ENCODE measurements around the gene PTPRU.

PTPRU gene

DNA sequence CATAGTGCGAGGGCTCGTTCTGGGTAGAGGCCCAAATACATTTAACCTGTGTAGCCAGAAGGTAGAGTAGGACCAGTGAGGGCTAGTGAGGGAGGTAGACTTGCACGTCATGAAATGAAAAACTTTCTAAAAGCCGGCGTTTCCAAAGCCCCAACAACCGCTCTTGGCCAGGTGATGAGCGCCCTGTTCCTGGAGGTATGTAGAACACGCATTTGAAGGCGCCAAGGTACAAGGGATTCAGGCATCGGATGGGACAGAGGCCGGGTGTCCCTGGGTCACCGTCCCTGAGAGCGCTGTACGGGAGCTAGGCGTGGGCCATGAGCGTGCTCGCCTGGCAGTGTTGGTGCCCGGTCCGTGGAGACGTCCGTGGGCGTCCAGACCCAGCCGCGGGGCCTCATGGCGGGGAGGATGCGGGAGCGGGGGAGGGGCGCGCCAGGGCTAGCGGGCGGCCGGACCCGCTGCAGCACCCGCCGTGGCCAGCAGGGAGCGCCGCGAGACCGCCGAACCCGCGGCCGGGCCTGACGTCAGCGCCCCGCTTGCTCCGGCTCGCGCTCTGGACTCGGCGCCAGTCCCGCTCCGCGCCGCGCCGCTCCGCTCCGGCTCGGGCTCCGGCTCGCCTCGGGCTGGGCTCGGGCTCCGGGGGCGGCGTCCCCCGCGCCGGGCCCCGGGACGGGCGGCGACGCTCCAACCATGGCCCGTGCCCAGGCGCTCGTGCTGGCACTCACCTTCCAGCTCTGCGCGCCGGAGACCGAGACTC, at the start of gene PTPRU:
Gene PTPRU, plus strand, starts transcription at position 568 of the 757 bp plus-strand sequence. Its CDS starts 123 bp downstream, at position 691.
- TF ChIP-seq GATA2 (IDR thresholded peaks at IDR 0.05; ENCODE audit: low read depth, low read length) = no peak
- no peak for TF ChIP-seq GATA3 (IDR thresholded peaks at IDR 0.05; ENCODE audit: low read depth, low read length)

DNA sequence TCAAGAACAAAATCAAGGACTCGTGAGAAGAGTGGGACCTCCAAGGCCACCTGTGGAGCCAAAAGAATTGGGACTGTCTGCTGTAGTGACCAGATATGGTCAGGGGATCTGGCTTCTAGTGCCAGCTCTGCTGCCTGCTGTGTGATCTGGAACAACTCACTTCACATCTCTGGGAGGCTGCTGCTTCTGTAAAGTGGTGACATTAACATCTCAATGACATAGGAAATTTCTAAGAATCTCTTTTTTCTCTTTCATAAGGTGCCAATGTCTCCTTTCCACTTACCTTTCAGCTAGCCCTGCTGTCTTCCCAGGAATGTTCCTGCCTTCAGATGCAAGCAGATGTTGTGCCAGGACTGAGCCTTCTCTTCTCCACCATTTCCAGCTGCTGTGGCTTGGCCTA, 49.6 kb upstream of the PTPRU start:
- TF ChIP-seq GATA2 (IDR thresholded peaks at IDR 0.05; ENCODE audit: low read depth, low read length) (no peak), GATA3 (IDR thresholded peaks at IDR 0.05; ENCODE audit: low read depth, low read length) (no peak)

DNA sequence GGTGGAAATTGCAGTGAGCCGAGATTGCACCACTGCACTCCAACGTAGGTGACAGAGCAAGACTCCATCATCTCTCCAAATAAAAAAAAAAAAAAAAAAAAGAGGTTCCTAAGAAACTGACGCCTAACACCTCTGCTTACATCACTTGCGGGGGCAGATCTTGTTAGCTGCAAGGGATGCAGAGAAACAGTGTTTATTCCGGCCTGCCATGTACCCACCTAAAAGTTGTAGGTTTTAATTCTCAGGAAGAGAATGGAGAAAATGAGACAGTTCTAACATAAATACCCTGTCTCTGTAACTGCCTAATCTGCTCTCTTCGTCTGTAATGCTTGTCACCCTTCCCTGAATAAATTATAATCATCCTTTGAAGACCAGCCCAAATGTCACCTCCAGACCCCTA, 45.6 kb upstream of the PTPRU start:
- no peak for TF ChIP-seq GATA2 (IDR thresholded peaks at IDR 0.05; ENCODE audit: low read depth, low read length)
- TF ChIP-seq GATA3 (IDR thresholded peaks at IDR 0.05; ENCODE audit: low read depth, low read length) = no peak

DNA sequence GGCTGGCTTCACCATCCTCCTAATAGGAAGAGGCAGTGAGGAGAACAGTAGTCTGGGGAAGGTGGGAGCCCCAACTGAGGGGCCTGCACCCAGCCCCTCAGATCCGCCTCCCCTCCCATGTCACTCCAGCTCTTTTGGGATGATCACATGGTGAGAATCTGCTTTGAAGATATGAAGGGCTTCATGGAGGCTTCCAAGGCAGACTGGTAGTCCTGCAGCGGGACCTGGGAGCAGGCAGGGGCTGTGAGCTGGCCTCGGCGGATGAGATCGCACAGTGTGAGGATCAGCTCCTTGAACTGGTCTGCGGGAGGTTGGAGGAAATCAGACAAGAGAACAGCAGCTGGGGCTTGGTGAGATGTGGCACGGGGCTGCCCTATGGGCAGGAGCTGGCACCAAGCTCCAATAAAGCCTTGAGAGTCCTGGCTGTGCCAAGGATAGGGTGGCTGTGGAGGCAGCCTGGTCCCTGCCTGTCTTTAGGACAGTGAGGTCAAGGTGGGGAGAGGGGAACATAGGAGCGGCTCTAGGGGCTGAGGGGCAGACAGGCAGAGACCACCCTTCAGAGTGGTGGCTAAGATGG, 42.4 kb upstream of the PTPRU start:
- TF ChIP-seq GATA2 (IDR thresholded peaks at IDR 0.05; ENCODE audit: low read depth, low read length) (no peak), GATA3 (IDR thresholded peaks at IDR 0.05; ENCODE audit: low read depth, low read length) (no peak)

DNA sequence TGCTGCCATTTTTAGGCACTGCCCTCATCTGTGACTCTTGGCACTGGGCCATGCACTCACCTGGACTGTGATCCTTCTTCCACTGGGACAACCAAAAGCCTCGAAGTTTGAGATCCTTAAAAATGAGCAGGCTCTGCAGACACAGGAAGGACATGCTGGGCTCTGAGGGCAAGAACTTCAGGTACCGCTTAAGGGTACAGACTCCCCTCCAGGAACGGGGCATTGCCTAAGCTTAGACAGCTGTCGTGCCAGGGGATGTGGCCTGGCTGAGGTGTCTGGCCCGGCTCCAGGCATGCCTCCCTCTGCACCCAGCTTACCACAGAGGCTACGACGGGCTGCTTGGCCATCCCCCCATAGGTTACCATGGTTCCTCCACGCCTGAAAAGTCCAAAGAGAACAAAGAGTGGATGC, 40.4 kb upstream of the PTPRU start:
- TF ChIP-seq GATA3 (IDR thresholded peaks at IDR 0.05; ENCODE audit: low read depth, low read length) (no peak), GATA2 (IDR thresholded peaks at IDR 0.05; ENCODE audit: low read depth, low read length) (no peak)

DNA sequence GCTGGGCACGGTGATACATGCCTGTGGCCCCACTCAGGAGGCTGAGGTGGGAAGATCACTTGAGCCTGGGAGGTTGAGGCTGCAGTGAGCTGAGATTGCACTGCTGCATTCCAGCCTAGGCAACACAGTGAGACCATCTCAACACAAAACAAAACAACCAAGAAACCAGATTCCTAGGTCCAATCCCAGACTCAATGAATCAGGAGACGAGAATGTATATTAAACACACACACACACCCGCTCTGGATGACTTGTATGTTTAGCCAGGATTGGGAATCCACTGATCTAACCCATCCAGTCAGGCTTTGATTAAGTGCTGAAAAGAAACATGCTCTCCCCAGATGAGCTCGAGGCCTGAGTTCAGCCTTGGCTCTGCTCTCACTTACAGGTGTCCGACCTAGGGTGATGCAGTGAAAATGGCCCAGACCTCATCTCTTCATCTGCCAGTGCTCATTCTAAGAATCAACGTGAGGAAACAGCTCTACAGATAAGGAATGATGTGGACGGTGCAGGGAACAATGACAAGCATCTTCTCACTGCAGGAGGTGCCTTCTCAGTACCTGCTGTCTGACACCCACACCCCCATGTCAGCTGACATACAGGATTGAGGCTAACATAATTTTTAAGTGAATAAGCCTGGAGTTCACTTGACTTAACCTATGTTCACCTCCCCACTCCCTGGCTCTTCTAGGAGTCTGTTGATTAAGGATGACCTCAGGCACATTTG, 39.3 kb upstream of the PTPRU start:
- TF ChIP-seq GATA3 (IDR thresholded peaks at IDR 0.05; ENCODE audit: low read depth, low read length) = no peak
- TF ChIP-seq GATA2 (IDR thresholded peaks at IDR 0.05; ENCODE audit: low read depth, low read length) = no peak

DNA sequence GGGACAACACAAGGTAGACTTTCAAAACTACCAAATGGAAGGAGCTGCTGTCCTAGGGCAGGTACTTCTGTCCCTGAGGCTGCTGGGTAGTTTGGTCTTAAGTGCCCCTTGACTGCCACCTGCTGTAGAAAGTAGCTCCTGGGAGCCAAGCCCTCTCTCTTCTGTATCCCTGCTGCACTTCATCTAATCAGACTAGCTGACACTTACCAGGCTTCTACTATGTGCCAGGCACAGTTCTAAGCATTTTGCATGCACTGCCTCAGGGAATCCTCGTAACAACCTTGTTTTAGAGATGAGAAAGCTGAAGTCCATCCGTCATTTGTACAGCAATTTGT, 38.8 kb upstream of the PTPRU start:
- TF ChIP-seq GATA3 (IDR thresholded peaks at IDR 0.05; ENCODE audit: low read depth, low read length) (no peak), GATA2 (IDR thresholded peaks at IDR 0.05; ENCODE audit: low read depth, low read length) (no peak)

DNA sequence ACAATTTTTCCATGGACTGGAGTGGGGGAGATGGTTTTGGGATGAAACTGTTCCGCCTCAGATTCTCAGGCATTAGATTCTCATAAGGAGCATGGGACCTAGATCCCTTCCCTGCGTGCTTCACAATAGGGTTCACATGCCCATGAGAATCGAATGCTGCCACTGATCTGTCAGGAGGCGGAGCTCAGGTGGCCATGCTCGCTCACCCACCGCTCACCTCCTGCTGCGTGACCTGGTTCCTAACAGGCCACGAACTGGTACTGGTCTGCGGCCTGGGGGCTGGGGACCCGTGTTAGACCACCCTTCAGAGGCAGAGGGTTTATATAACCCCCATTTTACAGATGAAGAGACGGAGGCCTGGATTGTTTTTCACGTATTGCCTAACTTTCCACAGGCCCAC, 38.3 kb upstream of the PTPRU start:
- no peak for TF ChIP-seq GATA2 (IDR thresholded peaks at IDR 0.05; ENCODE audit: low read depth, low read length)
- no peak for TF ChIP-seq GATA3 (IDR thresholded peaks at IDR 0.05; ENCODE audit: low read depth, low read length)

DNA sequence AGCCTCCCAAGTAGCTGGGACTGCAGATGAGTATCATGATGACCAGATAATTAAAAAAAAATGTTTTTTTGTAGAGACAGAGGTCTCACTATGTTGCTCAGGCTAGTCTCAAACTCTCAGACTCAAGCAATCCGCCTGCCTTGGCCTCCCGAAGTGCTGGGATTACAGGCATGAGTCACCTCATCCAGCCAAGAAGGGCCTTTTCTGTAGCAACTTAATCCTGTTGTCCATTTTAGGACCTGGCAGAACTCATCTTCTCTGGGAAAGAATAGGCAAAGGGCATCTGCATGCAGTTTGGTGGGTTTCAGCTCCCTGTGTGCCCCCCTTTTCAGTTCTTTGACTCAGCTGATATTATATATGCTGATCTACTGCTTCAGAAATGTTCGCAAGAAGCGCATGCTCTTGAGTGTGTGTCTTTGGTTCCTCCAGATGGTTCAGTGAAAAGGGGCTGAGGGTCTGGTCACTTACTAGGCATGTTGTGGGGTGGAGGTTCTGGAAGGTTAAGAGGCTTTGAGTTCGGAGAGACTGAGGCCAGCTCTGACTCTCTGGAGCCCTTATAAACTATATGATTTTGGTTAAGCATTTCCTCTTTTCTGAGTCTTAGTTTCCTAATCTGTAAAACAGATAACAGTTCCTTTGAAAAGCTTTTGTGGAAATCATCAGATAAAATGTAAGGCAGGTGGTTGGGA, 35.3 kb upstream of the PTPRU start:
- TF ChIP-seq GATA2 (IDR thresholded peaks at IDR 0.05; ENCODE audit: low read depth, low read length) = no peak
- no peak for TF ChIP-seq GATA3 (IDR thresholded peaks at IDR 0.05; ENCODE audit: low read depth, low read length)

DNA sequence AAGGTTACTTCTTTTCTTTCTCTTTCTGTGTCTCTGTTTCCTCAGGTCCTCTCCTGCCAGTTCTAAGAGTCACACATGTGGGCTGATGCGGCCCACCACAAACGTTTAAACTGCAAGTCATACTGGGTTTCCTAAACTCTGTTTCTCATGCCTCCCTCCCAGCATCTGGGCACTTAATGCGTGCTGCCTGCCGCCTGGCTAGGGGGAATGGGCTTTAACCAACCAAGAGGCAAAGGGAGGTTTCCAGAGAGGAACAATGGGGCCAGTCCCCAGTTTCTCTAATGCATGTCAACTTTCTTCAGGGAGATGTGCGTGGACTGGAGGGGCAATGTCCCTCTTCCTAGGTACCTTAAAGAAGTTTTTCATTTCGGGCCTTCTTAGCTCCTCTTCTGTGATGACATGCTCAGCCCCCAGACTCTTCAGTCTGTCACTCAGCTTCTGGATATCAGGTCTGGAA, 34.7 kb upstream of the PTPRU start:
- TF ChIP-seq GATA3 (IDR thresholded peaks at IDR 0.05; ENCODE audit: low read depth, low read length) (no peak), GATA2 (IDR thresholded peaks at IDR 0.05; ENCODE audit: low read depth, low read length) (no peak)

DNA sequence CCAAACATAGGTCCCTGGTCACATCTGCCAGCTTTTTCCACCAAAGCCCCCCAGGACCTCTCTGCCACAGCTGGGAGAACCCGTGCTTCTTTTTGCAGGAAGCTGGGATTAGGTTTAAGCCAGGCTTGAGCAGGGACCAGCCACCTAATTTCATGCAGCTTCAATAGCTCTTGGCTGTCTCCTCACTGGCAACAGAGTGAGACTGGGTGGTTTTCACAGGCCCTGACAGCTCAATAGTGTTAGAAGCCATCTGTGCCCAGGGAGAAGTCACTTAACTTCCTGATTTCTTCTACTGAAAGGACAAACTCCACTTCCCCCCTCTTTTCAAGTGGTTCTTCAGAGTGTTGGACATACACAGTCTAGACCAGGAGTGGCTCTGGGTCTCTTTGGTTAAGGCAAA, 34.3 kb upstream of the PTPRU start:
- TF ChIP-seq GATA2 (IDR thresholded peaks at IDR 0.05; ENCODE audit: low read depth, low read length) = no peak
- TF ChIP-seq GATA3 (IDR thresholded peaks at IDR 0.05; ENCODE audit: low read depth, low read length) = no peak

DNA sequence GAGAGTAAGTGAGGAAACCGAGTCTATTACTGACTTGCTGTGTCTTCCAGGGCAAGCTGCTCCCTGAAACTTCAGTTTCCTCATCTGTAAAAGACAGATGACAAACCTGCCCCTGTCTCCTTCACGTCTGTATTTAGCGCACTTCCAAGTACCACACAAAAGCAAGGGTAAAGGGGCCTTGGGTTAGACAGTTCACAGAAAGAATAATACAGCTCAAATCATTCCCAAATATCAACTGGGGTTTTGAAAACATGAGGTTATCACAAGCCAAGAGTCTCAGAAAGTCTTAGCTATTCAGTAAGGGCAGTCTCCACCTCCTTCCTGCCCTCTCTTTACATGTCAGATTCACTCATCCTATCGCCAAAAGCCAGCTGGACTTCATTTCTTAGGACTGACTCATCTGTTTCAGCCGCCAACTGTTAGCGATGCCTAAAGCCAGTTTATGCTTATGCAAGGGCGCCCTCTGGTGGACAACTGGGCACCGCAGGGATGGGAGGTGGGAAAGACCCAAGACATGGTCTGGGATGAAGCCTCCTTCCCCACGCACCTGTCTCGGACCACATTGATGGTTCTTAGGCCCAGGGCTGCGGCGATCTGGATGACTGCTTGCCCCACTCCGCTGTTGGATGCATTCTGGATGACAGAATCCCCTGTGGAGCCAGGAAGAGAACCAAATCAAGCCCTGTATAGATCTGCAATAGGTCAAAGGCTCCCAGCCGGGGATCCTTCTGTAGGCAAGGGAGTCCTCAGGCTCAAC, 33.6 kb upstream of the PTPRU start:
- no peak for TF ChIP-seq GATA2 (IDR thresholded peaks at IDR 0.05; ENCODE audit: low read depth, low read length)
- no peak for TF ChIP-seq GATA3 (IDR thresholded peaks at IDR 0.05; ENCODE audit: low read depth, low read length)

DNA sequence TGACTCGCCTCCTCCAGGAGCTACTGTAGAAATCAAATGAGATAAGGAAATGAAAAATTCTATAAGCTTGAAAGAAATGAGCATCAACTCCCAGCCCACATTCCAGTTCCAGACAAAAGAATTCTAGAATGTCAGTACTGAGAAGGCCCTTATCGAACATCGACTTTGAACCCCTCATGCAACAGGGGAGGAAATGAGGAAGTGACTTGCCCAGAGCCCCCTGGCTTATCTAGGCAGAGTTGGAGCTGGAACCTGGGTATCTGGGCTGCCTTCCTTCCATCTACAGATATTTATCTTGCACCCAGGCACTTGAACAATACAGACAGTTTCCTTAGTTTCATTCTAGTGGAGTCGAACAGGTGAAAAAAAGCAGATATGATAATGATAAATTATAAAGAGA, 27.9 kb upstream of the PTPRU start:
- TF ChIP-seq GATA2 (IDR thresholded peaks at IDR 0.05; ENCODE audit: low read depth, low read length) (no peak), GATA3 (IDR thresholded peaks at IDR 0.05; ENCODE audit: low read depth, low read length) (no peak)

DNA sequence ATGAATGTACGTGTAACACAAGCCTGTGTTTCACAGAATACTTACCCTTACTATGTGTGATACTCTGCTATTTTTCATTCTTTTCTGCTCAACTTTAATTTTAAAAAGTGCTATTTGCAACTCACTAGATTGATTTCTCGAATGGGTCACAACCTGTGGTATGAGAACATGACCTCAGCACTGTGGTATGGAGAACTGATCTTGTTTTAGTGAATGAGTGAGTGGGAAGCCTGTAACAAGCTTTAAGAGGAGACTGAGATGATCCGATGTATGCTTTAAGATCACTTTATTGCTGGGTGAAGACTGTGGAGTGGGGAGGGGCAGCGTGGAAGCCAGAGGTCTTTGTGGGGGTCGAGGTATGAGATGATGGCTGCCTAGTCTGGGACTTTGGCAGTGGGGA, 27.1 kb upstream of the PTPRU start:
- TF ChIP-seq GATA3 (IDR thresholded peaks at IDR 0.05; ENCODE audit: low read depth, low read length) = no peak
- TF ChIP-seq GATA2 (IDR thresholded peaks at IDR 0.05; ENCODE audit: low read depth, low read length) = no peak
